HG02623 (cell line): ENCODE data around the gene ERC2.

Experiments
- ATAC-seq: cut with Tn5 transposase; IDR thresholded peaks from one replicate; pipeline ENCODE4 v1.9.1; 2021; ENCODE audit warnings: moderate library complexity; ENCODE audit not compliant: unreplicated experiment

The ERC2 gene

GRCh38 chr3:55474213-55474632 lies 994.0 kb downstream of the ERC2 start:
- ATAC-seq = no peak

- no peak for ATAC-seq
Observed at GRCh38 chr3:55473788-55474187, 994.5 kb downstream of the ERC2 start.

- no peak for ATAC-seq
Observed at GRCh38 chr3:55471522-55472280, 996.6 kb downstream of the ERC2 start.

GRCh38 chr3:55471084-55471483 lies 997.2 kb downstream of the ERC2 start:
- no peak for ATAC-seq

GRCh38 chr3:55469957-55470526 lies 998.2 kb downstream of the ERC2 start:
- no peak for ATAC-seq

- no peak for ATAC-seq
Observed at GRCh38 chr3:55468251-55468650, 1000.0 kb downstream of the ERC2 start.

- ATAC-seq = no peak
Observed at GRCh38 chr3:55467099-55467498, 1001.2 kb downstream of the ERC2 start.

GRCh38 chr3:55466526-55466925 lies 1001.7 kb downstream of the ERC2 start:
- ATAC-seq = no peak

- no peak for ATAC-seq
Observed at GRCh38 chr3:55461896-55462295, 1006.4 kb downstream of the ERC2 start.

- no peak for ATAC-seq
Observed at GRCh38 chr3:55459838-55460237, 1008.4 kb downstream of the ERC2 start.
